NCI-H2196 (cell line): ENCODE data around the gene PAAF1.

ENCODE experiments used
- DNase-seq: peaks from one replicate; lab custom pipeline; 2025; ENCODE audit not compliant: unreplicated experiment; lab: John Stamatoyannopoulos, UW

Gene PAAF1

DNA sequence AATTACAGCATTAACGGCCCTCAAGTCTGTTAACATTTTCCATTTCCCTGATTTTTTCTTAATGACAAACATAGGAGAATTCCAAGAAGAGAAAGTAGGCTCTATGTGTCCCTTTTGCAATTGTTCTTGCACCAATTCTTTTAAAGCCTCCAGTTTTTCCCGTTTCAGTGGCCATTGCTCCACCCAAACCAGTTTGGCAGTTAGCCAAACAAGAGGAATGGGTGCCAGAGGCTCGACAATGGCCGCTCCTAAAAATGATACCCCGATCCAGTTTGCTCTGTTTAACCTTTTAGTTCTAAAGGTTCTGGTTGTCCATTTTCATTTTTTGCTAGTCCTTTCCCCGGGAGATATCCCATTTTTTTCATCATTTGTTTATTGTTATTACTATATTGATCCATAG lies 67.3 kb downstream of the PAAF1 start:
- no peak for DNase-seq

GRCh38 chr11:73944901-73945300 lies 68.1 kb downstream of the PAAF1 start:
- DNase-seq: no peak

DNA sequence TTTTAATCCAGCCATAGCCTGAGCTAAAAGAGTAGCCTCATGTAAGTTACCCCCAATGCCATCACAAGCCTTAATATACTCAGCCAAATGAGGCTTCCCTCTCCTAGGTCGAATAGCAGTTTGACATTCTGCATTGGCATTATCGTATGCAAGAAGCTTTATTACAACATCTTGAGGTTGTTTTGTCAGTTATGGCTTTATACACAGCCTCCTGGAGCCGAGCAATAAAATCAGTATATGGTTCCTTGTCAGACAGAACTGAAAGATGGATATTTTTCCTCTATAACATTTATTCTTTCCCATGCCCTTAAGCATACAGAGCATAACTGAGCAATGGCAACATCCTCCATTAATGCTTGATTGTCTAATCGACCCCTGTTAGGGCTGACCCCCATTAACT lies 68.6 kb downstream of the PAAF1 start:
- no peak for DNase-seq

- no peak for DNase-seq
These were observed 70.1 kb downstream of the PAAF1 start for GRCh38 chr11:73946798-73947458.

GRCh38 chr11:73949246-73949645 lies 72.4 kb downstream of the PAAF1 start:
- DNase-seq: no peak

DNA sequence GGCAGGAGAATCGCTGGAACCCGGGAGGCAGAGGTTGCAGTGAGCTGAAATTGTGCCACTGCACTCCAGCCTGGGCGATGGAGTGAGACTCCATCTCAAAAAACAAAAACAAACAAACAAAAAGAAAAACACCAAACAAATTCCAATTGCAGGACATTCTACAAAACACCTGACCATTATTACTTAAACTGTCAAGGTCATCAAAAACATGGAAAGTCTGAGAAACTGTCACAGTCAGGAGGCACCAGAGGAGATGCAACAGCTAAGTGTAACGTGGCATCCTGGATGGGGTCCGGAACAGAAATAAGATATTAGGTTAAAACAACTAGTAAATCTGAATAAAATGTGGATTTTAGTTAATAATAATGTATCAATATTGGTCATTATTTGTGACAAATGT lies 73.1 kb downstream of the PAAF1 start:
- DNase-seq: no peak

- DNase-seq: peak; percentile 85
These were observed 74.3 kb downstream of the PAAF1 start, which contains the start of gene DNAJB13 for GRCh38 chr11:73950869-73951710. Gene DNAJB13, plus strand, starts transcription at chr11:73951026. Its CDS starts 44 bp downstream, at chr11:73951070.

DNA sequence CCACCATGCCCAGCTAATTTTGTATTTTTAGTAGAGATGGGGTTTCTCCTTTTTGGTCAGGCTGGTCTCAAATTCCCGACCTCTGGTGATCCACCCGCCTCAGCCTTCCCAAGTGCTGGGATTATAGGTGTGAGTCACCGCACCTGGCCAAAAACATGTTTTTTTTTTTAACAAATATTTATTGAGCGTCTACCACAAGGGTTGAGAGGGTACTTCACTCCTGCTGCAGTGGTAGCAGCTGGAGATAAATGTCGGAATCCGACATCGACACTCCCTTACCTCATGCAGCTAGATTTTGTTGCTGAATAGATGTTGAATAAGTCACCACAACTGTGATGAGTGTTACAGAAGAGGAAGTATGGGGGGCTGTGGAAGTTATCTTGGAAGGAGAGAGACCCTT lies 75.0 kb downstream of the PAAF1 start:
- peak; percentile 65 for DNase-seq

DNA sequence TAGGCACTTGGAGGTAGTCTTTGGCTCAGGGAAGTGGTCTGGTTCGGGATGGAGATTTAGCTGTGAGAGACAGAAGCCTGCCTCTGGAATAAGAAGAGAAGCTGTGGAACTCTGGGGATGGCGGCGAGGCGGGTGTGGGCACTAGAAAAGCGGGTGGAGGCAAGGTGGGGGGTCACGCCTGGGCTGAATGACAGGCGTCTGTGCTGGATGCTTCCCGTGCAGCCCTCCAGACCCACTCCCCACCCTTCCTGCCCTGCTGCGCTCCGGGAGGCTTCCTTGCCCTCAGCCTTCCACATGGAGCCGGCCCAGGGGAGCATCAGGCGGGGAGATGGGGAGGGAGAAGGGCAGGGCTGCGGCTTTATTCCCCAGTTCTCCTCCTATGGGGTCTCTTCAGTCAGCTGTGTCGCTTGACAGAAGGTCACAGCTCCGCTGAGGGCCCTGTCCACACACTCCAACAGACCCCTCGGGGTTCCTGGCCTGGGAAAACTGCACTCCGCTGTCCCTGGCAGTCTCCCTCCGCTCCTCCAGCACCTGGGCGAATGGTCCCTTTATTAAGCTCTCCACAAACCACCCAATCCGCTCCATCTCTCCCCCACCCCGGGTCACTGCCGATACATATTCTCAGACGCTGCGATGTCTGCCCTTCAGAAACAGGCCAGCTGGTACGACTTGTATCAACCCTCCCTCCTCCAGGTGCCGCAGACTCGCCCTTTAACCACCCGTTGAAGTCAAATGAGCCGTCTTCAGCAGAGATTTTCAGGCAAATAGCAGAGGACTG lies 80.3 kb downstream of the PAAF1 start:
- DNase-seq: no peak

DNA sequence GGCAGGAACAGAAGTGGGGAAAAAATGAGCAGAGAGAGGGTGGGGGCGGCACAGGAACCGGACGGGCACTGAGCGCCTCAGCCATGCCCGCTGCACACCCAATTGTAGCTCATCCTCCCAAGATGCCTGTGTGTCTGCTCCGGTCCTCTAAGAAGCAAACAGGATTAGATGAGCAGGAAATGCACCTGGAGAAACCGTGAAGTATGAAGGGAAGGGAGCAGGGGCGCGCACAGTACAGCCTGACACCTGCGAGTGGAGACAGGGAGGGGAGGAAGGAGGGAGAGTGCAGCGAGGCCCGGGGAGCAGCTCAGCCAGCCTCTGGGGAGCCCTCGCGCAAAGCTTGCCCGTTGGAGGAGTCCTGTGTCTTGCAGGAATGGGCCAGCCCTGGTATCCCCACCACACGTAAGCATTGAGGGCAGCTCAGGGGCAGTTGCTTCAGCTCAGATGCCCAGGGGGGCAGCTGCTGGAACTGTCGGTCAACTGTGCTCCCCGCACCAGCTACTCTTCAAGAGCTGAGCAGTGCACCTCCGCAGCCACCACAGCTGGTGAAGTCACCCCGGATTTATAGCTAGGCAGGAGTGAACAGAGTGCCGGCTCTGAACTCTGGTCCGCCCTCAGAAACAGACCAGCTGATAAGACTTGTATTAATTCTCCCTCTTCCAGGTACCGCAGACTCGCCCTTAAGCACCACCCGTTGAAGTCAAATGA lies 81.0 kb downstream of the PAAF1 start:
- no peak for DNase-seq

DNA sequence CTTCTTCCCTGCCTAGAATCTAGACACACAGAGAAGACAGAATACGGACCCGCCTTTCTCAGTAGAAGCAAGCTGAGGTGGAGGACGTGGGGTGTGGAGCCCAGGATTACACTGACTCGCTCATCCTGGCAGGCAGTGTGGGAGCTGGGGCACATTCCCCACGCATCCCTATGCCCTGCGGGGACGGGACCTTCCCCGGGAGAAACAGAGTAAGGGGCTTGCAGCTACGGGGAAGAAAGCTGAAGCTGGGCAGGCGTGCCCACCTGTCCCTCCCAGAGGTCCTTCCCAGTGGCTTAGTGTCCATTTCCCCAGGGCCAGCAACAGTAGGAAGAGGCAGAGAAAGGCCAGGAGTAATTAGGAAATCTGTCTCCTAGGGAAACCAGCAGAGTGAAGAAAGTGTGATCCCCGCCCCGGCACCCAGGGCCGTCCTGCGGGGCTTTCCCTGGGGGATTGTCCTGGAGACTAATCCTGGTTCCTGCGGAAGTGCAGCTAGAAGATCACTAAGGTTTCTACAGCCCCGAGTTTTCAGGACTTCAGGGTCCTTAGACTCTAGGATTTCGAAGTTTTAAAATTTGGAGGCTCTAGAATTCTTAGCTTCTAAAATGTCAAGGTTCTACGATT lies 81.8 kb downstream of the PAAF1 start:
- DNase-seq: no peak

DNA sequence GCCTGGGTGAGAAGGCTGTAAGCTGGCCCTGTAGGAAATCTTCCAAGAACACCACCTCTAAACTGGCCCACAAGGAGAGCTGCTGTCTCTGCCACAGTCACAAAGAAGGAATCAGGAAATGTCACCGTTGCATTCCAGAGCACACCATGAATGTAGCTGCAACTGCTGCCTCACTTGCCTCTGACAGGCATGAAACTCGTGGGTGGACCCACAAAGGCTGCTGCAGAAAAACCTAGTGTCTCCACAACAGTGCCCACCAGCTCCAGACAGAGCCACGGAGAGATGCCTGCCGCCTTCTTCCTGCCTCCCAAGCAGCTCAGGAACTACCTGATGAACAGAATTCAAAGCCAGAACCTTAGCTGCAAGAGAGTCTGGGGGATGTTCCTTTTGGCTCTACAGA lies 84.5 kb downstream of the PAAF1 start:
- no peak for DNase-seq

DNA sequence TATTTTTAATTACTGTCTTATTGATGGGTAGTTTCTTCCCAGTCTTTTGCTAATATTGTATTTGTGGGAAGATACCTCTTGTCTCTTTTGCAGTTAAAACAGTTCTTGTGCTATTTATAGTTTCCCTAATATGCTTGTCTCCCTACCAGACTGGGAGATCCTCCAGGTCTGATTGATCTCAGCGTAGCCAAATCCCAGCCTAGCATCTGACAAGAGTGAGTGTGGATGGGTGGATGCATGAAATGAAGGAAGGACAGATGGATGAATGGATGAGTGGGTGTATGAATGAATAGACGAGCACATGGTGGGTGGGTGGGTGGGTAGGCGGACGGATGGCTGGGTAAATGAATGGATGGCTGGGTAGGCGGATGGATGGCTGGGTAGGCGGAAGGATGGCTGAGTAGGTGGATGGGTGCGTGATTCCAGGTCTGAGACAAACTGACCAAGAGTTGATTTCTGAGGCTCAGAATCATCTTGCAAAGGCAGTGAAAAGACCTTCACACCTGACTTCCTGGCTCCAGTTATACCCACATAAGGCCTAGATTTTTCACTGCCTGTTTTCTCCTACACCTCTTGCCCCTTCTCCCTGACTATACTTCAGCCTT lies 85.4 kb downstream of the PAAF1 start:
- DNase-seq: no peak

GRCh38 chr11:73963861-73964260 lies 87.1 kb downstream of the PAAF1 start:
- DNase-seq: no peak

DNA sequence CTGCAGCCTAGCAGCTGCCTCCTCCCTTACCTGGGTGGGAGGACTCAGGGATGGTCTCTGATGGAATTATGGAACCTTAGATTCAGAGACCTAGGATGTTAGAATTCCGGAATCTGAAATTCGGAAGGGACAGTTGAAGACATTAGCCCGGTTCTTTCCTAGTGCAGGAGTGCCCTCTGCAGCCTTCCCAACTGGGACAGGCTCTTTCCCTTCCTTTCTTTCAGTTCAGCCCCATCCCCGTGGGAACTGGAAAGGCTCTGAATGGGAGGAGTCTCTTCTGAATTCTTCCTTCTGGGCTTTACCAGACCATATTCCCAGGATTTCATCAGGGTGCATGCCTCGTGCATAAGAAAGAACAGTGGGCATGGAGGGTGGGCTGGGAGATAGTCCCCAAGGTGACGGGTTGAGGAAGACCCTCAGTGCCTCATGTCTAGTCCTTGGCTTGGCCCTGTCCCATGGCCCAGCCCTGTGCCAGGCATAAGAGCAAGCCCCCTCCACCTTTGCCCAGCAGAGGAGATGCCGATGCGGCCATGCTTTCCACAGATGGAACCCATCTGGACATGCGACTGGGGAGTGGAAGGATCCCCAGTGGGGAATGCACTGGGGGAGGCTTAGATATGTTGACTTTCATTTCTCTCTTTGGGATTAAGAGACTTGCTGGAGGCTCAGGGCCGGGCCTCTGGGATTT lies 88.4 kb downstream of the PAAF1 start:
- no peak for DNase-seq

- DNase-seq: no peak
These were observed 88.9 kb downstream of the PAAF1 start for GRCh38 chr11:73965764-73966121.

- no peak for DNase-seq
These were observed 91.7 kb downstream of the PAAF1 start for GRCh38 chr11:73968356-73968966.

DNA sequence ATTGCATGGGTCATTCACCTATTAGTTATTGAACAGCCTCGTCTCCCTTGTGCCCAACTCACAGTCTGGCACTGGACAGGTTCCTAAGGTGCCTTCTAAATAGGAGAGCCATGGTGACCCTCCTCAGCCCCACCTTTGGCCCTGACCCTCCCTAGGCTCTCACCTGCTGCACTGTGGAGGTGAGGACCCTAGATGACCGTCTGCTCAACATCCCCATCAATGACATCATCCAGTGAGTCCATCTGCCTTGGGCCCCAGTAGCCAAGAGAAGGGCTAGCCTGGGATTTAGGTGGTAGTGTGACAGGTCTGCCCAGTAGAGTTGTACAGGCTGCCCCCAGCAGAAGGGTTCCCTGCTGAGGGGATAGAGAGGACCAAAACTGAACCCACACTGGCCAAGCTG lies 92.3 kb downstream of the PAAF1 start:
- no peak for DNase-seq
